HG03521 (cell line): ENCODE measurements around the gene PSME2.

Source experiments
- ATAC-seq: cut with Tn5 transposase; IDR thresholded peaks from one replicate; pipeline ENCODE4 v1.9.1; 2021; ENCODE audit warnings: mild to moderate bottlenecking, moderate library complexity; ENCODE audit not compliant: unreplicated experiment

The PSME2 gene

DNA sequence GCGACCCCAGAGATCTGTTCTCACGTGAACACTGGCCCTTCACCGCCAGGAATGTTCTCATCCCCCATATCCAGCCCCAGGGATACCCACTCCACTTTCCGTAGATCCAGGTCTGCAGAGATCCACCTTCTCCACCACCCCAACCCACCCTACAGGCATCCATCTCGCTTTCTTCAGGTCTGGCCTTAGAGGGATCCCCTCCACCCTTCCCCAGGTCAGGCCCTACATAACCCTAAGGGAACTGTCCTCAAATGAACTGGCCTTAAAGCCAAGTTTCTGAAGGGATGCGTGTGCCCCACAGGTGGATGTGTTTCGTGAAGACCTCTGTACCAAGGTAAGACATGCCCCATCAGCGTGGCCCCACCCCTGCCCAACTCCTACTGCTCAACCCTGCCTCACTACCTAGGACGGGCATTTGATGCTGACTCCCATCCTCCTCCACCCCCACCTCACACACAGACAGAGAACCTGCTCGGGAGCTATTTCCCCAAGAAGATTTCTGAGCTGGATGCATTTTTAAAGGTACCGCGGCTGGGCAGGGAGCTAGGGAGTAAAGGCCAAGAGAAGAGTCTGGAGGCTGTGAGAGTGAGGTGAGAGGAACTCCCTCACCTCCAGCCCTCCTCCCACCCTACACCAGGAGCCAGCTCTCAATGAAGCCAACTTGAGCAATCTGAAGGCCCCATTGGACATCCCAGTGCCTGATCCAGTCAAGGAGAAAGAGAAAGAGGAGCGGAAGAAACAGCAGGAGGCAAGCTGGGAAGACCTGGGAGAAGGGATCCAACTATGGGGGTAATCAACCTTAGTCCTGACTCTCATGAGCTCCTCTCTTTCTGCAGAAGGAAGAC lies 9.5 kb downstream of the PSME2 start:
- ATAC-seq: no peak

DNA sequence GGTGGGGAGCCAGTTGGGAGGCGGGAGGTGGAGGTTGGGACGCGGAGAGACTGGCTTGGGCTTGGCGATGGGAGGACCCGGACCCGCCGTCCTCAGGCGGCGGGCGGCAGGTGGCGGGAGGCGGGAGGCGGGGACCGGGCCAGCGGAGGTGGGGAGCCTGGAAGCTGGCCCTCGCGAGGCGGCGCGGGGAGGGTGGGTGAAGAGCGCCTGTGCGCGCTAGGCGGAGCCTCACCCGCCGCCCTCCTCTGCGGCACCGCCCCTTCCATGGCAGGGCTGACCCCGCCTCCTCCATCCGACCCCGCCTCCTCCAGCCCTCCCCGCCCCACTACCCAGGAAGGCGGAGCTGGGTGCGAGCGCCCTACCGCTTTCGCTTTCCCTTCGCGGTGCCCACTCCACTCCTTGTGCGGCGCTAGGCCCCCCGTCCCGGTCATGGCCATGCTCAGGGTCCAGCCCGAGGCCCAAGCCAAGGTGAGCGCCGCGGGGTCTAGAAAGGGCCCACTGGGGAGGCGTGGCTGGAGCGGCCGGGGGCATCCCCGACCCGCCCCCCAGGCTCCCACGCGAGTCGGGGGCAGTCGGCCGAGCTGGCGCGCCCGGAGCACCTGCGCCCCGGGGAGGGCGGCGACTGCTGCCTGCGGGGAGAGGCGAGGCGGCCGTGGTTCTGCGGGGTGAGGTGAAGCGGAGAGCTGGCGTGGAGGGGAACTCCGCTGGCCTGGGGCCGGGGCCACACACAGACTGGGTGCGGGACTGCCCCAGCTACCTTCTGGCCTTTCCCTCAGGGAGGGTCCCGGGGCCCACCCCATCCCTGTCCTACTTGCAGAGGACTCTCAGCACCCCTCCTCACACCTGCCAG lies 10.4 kb downstream of the PSME2 start, which contains the start of gene PSME1:
TSS of gene PSME1 (plus strand) at position 361 of the 850 bp plus-strand sequence. CDS start at position 430, 69 bp downstream.
- peak; percentile 82 for ATAC-seq

DNA sequence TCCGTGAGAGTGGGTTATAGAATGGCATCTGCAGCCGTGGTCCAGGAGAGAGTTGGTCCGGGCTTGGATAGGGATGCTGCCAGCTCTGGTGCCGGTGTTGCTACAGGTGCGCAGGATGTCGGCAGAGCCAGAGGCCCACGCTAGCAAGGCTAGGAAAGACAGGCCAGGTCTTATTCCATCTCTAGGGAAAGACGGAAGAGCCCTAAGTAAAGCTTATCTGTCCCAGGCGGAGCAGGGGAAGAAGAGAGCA lies 10.9 kb downstream of the PSME2 start:
- peak; percentile 5 for ATAC-seq

DNA sequence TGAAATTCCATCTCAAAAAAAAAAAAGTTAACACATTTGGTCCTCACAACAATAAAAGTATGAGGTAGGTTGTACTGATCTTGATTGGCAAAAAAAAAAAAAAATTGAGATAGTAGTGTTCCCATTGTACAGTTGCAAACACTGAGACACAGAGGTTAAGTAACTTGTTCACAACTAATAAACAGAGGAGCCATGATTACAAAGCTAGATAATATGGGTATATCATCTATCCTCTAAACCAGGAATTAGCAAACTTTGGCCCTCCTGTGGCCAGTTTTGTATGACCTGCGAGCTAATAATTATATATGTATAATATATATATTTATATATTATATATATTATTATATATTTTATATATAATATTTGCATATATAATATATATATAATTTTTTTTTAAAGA lies 12.7 kb downstream of the PSME2 start:
- ATAC-seq: no peak

DNA sequence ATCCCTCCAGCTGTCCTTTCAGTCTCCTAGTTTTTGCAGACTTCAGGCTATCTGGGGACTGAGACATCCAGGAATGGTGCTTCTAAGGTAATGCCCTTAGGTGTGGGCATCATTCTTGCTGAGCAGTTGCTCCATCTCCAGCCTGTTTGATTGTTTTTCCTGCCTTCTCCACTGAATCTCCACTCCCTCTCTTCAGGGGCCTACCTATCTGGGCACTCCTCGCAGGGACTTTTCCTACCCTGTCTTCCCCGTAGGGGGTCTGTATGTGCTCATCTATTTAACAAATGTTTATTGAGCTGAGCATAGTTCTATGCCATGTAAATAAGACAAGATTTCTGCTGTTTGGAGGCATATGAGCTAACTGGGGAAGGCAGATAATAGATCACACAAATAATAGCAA lies 13.4 kb downstream of the PSME2 start:
- no peak for ATAC-seq

DNA sequence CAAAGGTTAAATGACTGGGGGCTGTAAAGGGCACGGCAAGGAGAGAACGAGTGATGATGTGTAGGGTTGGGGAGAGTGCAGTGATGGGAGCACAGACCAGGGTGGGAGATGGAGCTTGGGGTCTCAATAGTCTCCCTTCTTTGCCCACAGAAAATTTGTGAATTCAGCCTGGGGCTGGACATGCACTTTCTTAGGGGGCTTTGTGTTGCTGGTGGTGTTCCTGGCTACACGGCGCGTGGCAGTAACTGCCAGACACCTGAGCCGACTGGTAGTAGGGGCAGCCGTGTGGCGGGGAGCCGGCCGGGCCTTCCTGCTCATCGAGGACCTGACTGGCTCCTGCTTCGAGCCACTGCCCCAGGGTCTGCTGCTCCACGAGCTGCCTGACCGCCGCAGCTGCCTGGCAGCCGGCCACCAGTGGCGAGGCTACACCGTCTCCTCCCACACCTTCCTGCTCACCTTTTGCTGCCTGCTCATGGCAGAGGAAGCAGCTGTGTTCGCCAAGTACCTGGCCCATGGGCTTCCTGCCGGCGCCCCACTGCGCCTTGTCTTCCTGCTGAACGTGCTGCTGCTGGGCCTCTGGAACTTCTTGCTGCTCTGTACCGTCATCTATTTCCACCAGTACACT lies 14.2 kb downstream of the PSME2 start:
- no peak for ATAC-seq

DNA sequence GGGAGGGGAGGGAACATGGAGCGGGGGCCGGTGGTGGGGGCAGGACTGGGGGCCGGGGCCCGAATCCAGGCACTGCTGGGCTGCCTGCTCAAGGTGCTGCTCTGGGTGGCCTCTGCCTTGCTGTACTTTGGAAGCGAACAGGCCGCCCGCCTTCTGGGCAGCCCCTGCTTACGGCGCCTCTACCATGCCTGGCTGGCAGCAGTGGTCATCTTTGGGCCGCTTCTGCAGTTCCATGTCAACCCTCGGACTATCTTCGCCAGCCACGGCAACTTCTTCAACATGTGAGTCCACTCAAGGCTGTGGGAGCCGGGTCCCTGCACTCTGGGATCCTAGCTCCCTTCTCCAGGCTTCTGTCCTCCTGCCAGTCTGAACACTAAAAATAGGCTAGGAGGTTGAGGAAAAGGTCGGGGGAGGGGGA lies 14.9 kb downstream of the PSME2 start:
- no peak for ATAC-seq

DNA sequence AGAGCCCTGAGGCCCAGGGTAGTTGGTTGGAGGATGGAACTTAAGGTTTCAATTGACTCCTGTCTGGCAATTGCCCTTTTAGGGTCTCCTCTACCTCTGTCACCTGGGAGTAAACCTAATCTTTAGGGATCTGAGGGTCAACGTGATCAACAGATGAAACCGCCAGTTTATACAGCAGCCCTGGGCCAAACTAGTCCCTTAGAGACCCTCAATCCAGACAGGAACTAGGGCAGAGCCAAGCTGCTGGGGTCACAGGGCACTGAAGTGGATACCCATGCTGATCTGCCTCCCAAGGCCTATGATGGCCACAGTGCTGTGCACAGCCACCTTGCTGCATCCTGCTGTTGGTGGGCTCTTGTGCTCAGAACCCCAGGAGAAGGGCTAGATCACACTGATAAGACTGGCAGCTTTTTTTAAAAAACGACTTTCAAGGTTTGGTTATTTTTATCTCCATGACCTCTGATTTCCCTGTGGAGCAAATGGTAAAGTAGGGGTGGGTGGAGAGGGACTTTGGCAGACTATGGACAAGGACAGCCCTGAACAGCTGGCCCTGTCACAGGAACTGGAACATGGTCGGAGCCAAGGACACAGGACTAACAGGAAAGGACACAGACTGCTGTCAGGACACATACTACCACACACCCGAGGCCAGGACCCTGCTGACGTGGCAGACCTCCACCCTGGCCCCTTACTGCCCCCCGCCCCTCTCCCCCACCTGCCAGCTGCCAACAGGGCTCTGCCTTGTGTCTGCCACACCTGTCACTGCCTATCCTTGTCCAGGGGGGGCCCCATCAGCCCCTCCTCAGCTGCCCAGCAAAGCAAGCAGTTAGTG lies 15.5 kb downstream of the PSME2 start:
- ATAC-seq: no peak

DNA sequence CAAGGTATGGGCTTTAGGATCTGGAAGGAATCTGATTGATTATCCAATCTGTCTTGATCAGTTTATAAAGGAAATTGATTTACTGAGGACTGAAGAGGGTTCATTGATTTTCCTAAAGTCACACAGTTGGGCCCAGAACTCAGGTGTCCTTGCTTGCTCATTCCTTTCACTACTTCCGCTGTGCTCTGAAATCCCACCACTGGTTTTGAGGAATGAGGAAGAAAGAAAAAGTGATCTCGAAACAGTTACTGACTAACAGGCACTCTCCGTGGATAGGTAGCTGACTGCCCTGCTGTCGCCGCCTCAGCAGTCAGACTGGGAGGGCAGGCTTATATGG lies 16.1 kb downstream of the PSME2 start, which contains the start of gene FITM1:
TSS of gene FITM1 (plus strand) at position 280 of the 337 bp plus-strand sequence. CDS start 905 bp downstream, outside the sequence.
- no peak for ATAC-seq

DNA sequence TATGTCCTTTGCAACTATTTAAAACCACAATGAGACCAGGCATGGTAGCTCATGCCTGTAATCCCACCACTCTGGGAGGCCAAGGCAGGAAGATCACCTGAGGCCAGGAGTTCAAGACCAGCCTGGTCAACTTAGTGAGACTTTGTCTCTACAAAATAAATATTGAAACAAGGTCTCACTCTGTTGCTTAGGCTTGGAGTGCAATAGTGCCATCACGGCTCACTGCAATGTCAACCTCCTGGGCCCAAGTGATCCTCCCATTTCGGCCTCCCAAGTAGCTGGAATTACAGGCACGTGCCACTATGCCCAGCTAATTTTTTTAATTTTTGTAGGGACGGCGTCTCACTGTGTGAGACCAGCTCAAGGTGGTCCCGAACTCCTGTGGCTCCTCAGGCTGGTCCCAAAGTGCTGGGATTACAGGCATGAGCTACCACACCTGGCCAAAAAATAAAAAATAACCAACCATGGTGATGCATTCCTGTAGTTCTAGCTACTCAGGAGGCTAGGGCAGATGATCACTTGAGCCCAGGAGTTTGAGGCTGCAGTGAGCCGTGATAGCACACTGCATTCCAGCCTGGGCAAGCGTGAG lies 16.9 kb downstream of the PSME2 start:
- no peak for ATAC-seq

DNA sequence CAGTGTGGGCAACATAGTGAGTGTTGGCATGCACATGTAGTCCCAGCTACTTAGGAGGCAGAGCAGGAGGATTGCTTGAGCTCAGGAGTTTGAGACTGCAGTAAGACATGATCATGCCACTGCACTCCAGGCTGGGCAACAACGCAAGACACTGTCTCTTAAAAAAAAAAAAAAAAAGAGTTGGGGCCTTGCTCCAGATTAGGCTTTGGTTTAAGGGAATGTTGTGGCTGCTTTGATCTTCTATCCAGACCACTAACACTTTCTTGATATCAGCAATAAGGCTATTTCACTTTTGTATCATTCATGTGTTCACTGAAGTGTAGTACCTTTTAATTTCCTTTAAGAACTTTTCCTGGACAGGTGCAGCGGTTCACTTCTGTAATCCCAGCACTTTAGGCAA lies 18.7 kb downstream of the PSME2 start:
- no peak for ATAC-seq

DNA sequence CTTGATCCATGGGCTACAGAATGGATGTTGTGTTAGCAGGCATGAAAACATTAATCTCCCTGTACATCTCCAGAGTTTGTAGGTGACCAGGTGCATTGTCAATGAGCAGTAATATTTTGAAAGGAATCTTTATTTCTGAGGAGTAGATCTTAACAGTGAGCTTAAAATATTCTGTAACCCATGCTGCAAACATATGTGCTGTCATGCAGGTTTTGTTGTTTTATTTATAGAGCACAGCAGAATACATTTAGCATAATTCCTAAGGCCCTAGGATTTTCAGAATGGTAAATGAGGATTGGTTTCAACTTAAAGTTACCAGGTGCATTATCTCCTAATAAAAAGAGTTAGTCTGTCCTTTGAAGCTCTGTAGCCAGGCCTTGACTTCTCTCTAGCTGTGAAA lies 19.5 kb downstream of the PSME2 start:
- no peak for ATAC-seq

DNA sequence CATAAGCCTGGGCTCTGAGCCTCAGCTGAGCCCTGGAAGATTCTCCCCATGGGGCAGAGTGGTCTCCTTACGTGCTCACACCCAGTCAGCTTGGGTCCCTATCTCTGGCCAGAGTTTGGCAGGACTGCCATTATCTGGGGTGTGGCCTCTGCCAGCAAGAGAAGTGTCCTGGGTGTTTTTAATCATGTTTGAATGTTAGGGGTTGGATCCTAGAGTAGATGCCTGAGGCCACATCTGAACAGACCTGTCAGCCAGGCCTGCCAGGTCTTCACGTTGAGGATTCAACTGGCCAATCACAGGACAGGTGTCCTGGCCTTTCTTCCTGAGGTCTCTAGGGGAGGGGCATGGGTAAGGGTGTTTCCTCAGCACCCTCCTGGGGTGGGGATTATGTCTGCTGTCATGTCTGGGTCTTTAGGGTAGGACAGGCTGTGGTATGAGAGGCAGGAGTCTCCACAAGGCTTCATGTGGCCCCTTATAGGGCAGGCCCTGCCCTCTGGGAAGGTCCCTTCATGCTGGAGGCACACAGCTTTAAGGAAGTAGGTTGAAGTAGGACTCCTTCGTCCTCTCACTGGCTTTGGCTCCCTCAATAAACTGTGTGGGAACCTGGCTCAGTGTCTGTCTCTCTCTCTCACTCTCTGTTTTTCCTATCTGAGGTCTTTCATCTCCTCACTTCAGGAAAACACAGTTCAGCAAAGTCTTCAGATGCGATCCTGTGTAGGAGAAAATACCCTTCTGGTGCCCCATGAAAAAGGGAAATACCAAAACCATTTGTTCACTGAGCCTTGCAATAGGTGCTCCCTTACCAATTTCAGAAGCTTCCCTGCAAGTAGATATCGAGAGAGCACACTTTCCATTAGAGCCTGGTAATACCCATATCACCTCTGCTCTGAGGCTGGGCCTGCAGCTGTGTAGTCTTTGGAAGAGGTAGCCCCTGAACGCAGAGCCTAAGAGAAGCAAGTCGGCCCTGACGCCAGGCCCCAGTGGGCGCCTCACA lies 22.7 kb downstream of the PSME2 start:
- ATAC-seq: no peak

DNA sequence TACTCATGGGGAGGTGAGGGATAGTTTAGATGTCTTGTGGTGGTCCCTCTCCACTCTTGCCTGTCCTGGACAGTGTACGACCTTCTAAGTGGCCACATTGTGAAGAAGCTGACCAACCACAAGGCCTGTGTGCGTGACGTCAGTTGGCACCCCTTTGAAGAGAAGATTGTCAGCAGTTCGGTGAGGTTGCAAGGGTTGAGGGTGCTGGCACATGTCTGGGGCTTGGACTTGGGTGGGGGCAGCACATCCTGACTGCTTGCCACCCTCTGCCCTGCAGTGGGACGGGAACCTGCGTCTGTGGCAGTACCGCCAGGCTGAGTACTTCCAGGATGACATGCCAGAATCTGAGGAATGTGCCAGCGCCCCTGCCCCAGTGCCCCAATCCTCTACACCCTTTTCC lies 23.5 kb downstream of the PSME2 start:
- no peak for ATAC-seq

DNA sequence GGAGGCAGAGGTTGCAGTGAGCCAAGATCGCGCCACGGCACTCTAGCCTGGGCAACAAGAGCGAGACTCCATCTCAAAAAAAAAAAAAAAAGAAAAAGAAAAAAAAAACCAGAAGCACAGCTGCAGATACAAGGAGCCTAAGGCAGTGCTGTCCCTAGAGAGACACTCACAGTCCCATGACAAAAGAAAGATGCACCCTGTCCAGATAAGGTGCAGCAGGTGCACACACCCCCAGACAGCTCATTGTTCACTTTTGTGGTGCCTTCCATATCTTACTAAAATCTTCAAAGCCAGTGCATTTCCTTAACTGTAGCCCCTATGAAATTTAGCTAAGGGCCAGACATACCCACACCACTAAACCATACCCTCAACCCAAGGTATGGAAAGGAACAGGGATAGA lies 24.0 kb downstream of the PSME2 start:
- no peak for ATAC-seq

DNA sequence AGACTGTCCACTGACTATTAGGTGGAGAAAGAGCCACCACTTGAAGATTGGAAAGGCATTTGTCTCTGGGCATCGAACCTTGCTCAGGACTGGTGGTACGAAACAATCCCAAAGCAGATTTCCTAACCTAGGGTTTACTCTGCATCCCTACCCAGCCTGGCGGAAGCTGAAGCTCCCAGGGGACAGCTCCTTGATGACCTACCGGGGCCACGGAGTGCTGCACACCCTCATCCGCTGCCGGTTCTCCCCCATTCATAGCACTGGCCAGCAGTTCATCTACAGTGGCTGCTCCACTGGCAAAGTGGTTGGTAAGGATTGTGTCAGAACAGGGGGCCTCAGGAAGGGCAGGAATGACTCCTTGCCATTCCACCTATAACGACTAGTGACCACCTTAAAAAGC lies 25.2 kb downstream of the PSME2 start:
- ATAC-seq: no peak

DNA sequence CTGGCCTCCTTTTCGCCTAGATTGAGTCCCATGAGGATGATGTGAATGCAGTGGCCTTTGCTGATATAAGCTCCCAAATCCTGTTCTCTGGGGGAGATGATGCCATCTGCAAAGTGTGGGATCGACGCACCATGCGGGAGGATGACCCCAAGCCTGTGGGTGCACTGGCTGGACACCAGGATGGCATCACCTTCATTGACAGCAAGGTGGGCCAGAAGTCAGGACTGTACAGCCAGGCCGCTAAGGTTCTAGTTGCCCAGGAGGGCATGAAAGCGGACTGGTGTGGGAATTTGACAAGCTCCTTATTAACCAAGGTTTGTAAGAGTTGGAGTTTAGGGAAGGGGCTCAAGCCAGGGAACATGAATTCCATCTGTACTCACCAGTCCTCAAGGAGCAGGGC lies 26.7 kb downstream of the PSME2 start:
- no peak for ATAC-seq

DNA sequence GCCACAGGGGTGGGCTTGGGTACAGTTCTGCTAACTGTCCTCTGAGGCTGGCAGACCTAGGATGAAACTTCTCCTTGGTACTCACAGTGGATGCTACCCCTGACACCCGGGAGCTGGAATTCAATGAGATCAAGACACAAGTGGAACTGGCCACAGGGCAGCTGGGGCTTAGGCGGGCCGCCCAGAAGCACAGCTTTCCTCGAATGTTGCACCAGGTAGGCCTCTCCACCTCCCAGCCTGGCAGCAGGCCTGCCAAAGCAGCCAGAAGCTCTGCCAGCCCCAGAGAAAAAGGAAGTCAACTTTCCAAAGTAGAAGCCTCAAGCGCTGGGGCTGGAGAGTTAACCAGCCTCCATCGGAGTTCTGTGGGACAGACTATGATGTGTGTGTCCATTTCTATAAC lies 29.2 kb downstream of the PSME2 start:
- no peak for ATAC-seq

DNA sequence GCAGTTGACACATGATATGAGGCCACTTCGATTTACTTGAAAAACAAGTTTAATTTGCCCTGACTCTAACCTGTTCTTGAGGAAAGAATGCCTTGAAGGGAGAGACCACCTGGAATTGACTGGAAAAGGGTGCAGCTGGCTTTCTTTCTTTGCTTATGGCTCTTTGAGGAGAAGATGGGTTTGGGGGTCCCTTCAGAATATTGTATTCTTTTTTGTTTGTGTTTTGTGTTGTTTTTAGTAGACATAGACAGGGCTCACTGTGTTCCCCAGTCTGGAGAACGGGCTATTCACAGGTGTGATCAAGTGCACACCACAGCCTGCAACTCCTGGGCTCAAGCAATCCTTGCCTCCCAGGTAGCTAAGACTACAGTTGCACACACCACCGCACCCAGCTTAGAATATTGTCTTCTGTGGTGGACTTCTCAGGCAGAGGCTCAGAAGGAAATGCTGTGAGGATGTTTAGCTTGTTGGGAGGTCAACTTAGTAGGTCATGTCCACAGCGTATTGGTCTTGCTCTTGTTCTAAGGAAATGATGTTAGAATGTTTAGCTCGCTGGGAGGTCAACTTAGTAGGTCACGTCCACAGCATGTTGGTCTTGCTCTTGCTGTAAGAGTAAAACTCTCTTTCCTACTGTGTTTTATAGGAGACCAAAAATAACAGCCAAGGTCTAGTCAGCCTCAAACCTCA lies 30.1 kb downstream of the PSME2 start:
- no peak for ATAC-seq
